HS-27A (cell line): ENCODE measurements around the gene MEIOB.

Experiments
- DNase-seq: peaks from one replicate; pipeline ENCODE4 v3.0.0-alpha.2; 2012; ENCODE audit warnings: low read depth, missing footprints

Gene MEIOB

GRCh38 chr16:1831186-1832075, 40.5 kb downstream of the MEIOB start:
- no peak for DNase-seq

GRCh38 chr16:1830213-1830612, 41.8 kb downstream of the MEIOB start:
- no peak for DNase-seq

- no peak for DNase-seq
These were observed 43.1 kb downstream of the MEIOB start for GRCh38 chr16:1828645-1829410.

- peak; percentile 74 for DNase-seq
These were observed 45.0 kb downstream of the MEIOB start, which contains the start of the genes FAHD1 and HAGH for GRCh38 chr16:1826691-1827573. Gene FAHD1 (plus strand): TSS chr16:1827206. CDS start chr16:1827239, 33 bp downstream. Gene HAGH (minus strand): TSS chr16:1826825. CDS start chr16:1826787, 38 bp downstream.

GRCh38 chr16:1825864-1826690, 45.9 kb downstream of the MEIOB start:
- DNase-seq: no peak

- DNase-seq: no peak
These were observed 46.5 kb downstream of the MEIOB start for GRCh38 chr16:1825381-1825863.

GRCh38 chr16:1823821-1824220, 48.1 kb downstream of the MEIOB start:
- DNase-seq: no peak

GRCh38 chr16:1822801-1823200, 49.2 kb downstream of the MEIOB start:
- no peak for DNase-seq

- no peak for DNase-seq
These were observed 49.9 kb downstream of the MEIOB start for GRCh38 chr16:1821861-1822611.

- DNase-seq: no peak
These were observed 51.0 kb downstream of the MEIOB start for GRCh38 chr16:1820946-1821290.

- no peak for DNase-seq
These were observed 51.6 kb downstream of the MEIOB start for GRCh38 chr16:1820096-1820945.

GRCh38 chr16:1819611-1820010, 52.4 kb downstream of the MEIOB start:
- DNase-seq: no peak

- no peak for DNase-seq
These were observed 53.0 kb downstream of the MEIOB start for GRCh38 chr16:1818873-1819525.

- DNase-seq: no peak
These were observed 53.6 kb downstream of the MEIOB start for GRCh38 chr16:1818204-1818872.

- DNase-seq: no peak
These were observed 54.2 kb downstream of the MEIOB start for GRCh38 chr16:1817716-1818115.

GRCh38 chr16:1817276-1817589, 54.7 kb downstream of the MEIOB start:
- no peak for DNase-seq

GRCh38 chr16:1816396-1817275, 55.3 kb downstream of the MEIOB start:
- no peak for DNase-seq
